PC-9 (cell line): Measurements from ENCODE around the gene OPN3. TPM values are rescaled to one million over a fixed set of nuclear protein-coding genes. Genes with fewer than 3 reads are reported as not detected.
"Not testable (repeated sequence)": the region's sequence is repeated elsewhere in the genome, so short reads cannot be mapped to it uniquely, and the experiment has no call there.

Experiments
- BruUV-seq: library from RNA; stranded (reverse); fragments of 400-500 nt; replicated peaks from 2 replicates; lab custom pipeline; 2021; lab: Mats Ljungman, UMichigan
- CTCF ChIA-PET: fragments of 300-600 bp; sonication (Branson Sonifier 250); formaldehyde crosslinking; loops from one replicate; lab custom pipeline; 2022; ENCODE audit warnings: antibody characterized with exemption; lab: Charles Lee
- POLR2A ChIA-PET: fragments of 300-600 bp; sonication (Branson Sonifier 250); formaldehyde crosslinking; loops from one replicate; lab custom pipeline; 2022; ENCODE audit warnings: antibody characterized with exemption; ENCODE audit not compliant: unreplicated experiment; lab: Charles Lee
- DNase-seq, 2 experiments: peaks; one replicate each; pipeline versions ENCODE4 v3.0.0 to v3.0.0-alpha.2; 2015 to 2022; ENCODE audit warnings: mixed read lengths in 1 of 2
- H2AFZ ChIP-seq: fragments of 200-600 bp; sonication (generic); 2 replicates; pipeline ENCODE4 v1.8.1; 2017; ENCODE audit warnings: antibody characterized with exemption
- H3F3A ChIP-seq: fragments of 200-600 bp; sonication (generic); 2 replicates; pipeline ENCODE4 v1.8.1; 2017; ENCODE audit warnings: antibody characterized with exemption, mild to moderate bottlenecking, low read depth; ENCODE audit not compliant: insufficient read depth
- H3K27ac ChIP-seq: fragments of 200-600 bp; sonication (generic); 2 replicates; pipeline ENCODE4 v1.6.1; 2016; ENCODE audit warnings: mixed run types
- H3K27me3 ChIP-seq: fragments of 200-600 bp; sonication (generic); 2 replicates; pipeline ENCODE4 v1.6.1; 2016; ENCODE audit warnings: low read depth, mixed run types; ENCODE audit not compliant: insufficient read depth
- H3K36me3 ChIP-seq: fragments of 200-600 bp; sonication (generic); 2 replicates; pipeline ENCODE4 v1.6.1; 2016; ENCODE audit warnings: low read depth, mixed run types
- H3K4me1 ChIP-seq: fragments of 200-600 bp; sonication (generic); replicated peaks from 2 replicates; pipeline ENCODE4 v1.6.1; 2016; ENCODE audit warnings: mixed run types; ENCODE audit not compliant: insufficient read depth
- H3K4me2 ChIP-seq: fragments of 200-600 bp; sonication (generic); 2 replicates; pipeline ENCODE4 v1.6.1; 2017; ENCODE audit warnings: mixed run types
- H3K4me3 ChIP-seq: fragments of 200-600 bp; sonication (generic); 2 replicates; pipeline ENCODE4 v1.6.1; 2016; ENCODE audit warnings: mixed run types
- H3K79me2 ChIP-seq: fragments of 200-600 bp; sonication (generic); 2 replicates; pipeline ENCODE4 v1.6.1; 2017; ENCODE audit warnings: low read depth, mixed run types
- H3K9me2 ChIP-seq: fragments of 200-600 bp; sonication (generic); 2 replicates; pipeline ENCODE4 v1.8.1; 2017; ENCODE audit warnings: mild to moderate bottlenecking; ENCODE audit not compliant: insufficient read depth
- H3K9me3 ChIP-seq: fragments of 200-600 bp; sonication (generic); 2 replicates; pipeline ENCODE4 v1.8.1; 2016; ENCODE audit warnings: low read depth; ENCODE audit not compliant: insufficient read depth
- H4K20me1 ChIP-seq: fragments of 200-600 bp; sonication (generic); 2 replicates; pipeline ENCODE4 v1.8.1; 2017; ENCODE audit not compliant: insufficient read depth
- CTCF ChIP-seq: fragments of 200-600 bp; sonication (generic); conservative IDR thresholded peaks from 2 replicates; pipeline ENCODE4 v1.6.1; 2017; ENCODE audit warnings: mixed run types, antibody characterized with exemption, mild to moderate bottlenecking, moderate library complexity
- EZH2 ChIP-seq: fragments of 200-600 bp; sonication (generic); IDR thresholded peaks from 2 replicates; pipeline ENCODE4 v1.8.0; 2017; ENCODE audit warnings: antibody characterized with exemption, low read depth
- intact Hi-C: fragments of 100-400 bp; cut with micrococcal nuclease; formaldehyde crosslinking; loops from one replicate; pipeline ENCODE4 v1.10.0; 2022; ENCODE audit not compliant: unreplicated experiment
- total RNA-seq: library from RNA; stranded (reverse); gene quantifications from 2 replicates; pipeline ENCODE4 v1.2.3, GENCODE V29; 2021

The OPN3 gene
- total RNA-seq, 1 experiment from 2014 or later: 62.7 TPM

- Histone ChIP-seq H3K9me3 (no peaks in the 10 kb centered on the region), H2AFZ (no peak overlapping the region), H3K4me1 (no peaks in the 10 kb centered on the region), H4K20me1 (no peaks in the 10 kb centered on the region), H3K36me3 (no peaks in the 10 kb centered on the region), H3K79me2 (no peaks in the 10 kb centered on the region), H3K4me3 (no peak overlapping the region), H3K27ac (no peak overlapping the region), H3K27me3 (no peaks in the 10 kb centered on the region), H3F3A (no peaks in the 10 kb centered on the region), H3K4me2 (no peak overlapping the region), H3K9me2 (no peaks in the 10 kb centered on the region; the same call in 1 of the 2 replicates)
- ChIA-PET POLR2A (no interaction called here), CTCF (no interaction called here)
- intact Hi-C loops: no loop called here
- no TSS peak for BruUV-seq
- TF ChIP-seq CTCF: no peak
- no peak for TF ChIP-seq EZH2
- no peak for DNase-seq
Measured at GRCh38 chr1:241682921-241683320, 42.8 kb upstream of the OPN3 start.

GRCh38 chr1:241681861-241682448 lies 41.8 kb upstream of the OPN3 start:
- not testable (repeated sequence) for H3K36me3 ChIP-seq

GRCh38 chr1:241679961-241680360 lies 39.8 kb upstream of the OPN3 start:
- DNase-seq: no peak
- no peak for TF ChIP-seq EZH2
- no peak for TF ChIP-seq CTCF
- no peak overlapping the region for H3K27ac ChIP-seq
- H3K27me3 ChIP-seq: no peaks in the 10 kb centered on the region
- ChIA-PET POLR2A (no interaction called here), CTCF (no interaction called here)
- no peak overlapping the region for H3K4me2 ChIP-seq
- intact Hi-C loops: no loop called here
- H3F3A ChIP-seq: no peaks in the 10 kb centered on the region
- H3K9me3 ChIP-seq: no peaks in the 10 kb centered on the region
- H3K36me3 ChIP-seq: no peaks in the 10 kb centered on the region
- H3K9me2 ChIP-seq: no peaks in the 10 kb centered on the region; the same call in 1 of the 2 replicates
- H3K4me3 ChIP-seq: no peak overlapping the region
- H3K4me1 ChIP-seq: no peaks in the 10 kb centered on the region
- no peak overlapping the region for H2AFZ ChIP-seq
- no peaks in the 10 kb centered on the region for H3K79me2 ChIP-seq
- BruUV-seq: no TSS peak
- H4K20me1 ChIP-seq: no peaks in the 10 kb centered on the region

More at GRCh38 chr1:241681861-241682448, 41.8 kb upstream of the OPN3 start:
- H3K4me3 ChIP-seq, H3K4me2 ChIP-seq, DNase-seq, H3K4me1 ChIP-seq, POLR2A ChIA-PET, H3K79me2 ChIP-seq, BruUV-seq, H3K9me2 ChIP-seq, H3K27me3 ChIP-seq, intact Hi-C loops, CTCF ChIA-PET, H4K20me1 ChIP-seq, H2AFZ ChIP-seq, H3F3A ChIP-seq, H3K9me3 ChIP-seq, H3K27ac ChIP-seq: not testable (repeated sequence)

- BruUV-seq: no TSS peak
- H3K79me2 ChIP-seq: no peaks in the 10 kb centered on the region
- no peaks in the 10 kb centered on the region for H3K27me3 ChIP-seq
- no peaks in the 10 kb centered on the region; the same call in 1 of the 2 replicates for H3K9me2 ChIP-seq
- H2AFZ ChIP-seq: no peak overlapping the region
- TF ChIP-seq CTCF: no peak
- TF ChIP-seq EZH2: no peak
- ChIA-PET POLR2A (no interaction called here), CTCF (no interaction called here)
- no peak overlapping the region for H3K4me2 ChIP-seq
- no peaks in the 10 kb centered on the region for H3F3A ChIP-seq
- H3K36me3 ChIP-seq: no peaks in the 10 kb centered on the region
- no peak for DNase-seq
- H3K4me1 ChIP-seq: no peaks in the 10 kb centered on the region
- no peak overlapping the region for H3K27ac ChIP-seq
- intact Hi-C loops: no loop called here
- H4K20me1 ChIP-seq: no peaks in the 10 kb centered on the region
- H3K4me3 ChIP-seq: no peak overlapping the region
- H3K9me3 ChIP-seq: no peaks in the 10 kb centered on the region
Measured at GRCh38 chr1:241679404-241679803, 39.2 kb upstream of the OPN3 start.
